SK-N-MC (cell line): ENCODE data around the gene RNU1-4.
"Not testable (repeated sequence)": the region's sequence is repeated elsewhere in the genome, so short reads cannot be mapped to it uniquely, and the experiment has no call there.

Experiments
- EZH2 ChIP-seq: fragments of 200-600 bp; sonication (generic); IDR thresholded peaks from one replicate; pipeline ENCODE4 v1.6.1; 2017; ENCODE audit warnings: antibody characterized with exemption
- FOXP2 ChIP-seq: optimal IDR thresholded peaks from 2 replicates; pipeline ENCODE3; 2011; ENCODE audit warnings: mild to moderate bottlenecking, moderate library complexity; ENCODE audit not compliant: insufficient read depth; ENCODE audit errors: extremely low read length, control extremely low read depth
- POLR2AphosphoS5 ChIP-seq: IDR thresholded peaks from 2 replicates; pipeline ENCODE4 v1.6.1; 2012; ENCODE audit warnings: mild to moderate bottlenecking, low read depth, low read length, borderline replicate concordance

DNA sequence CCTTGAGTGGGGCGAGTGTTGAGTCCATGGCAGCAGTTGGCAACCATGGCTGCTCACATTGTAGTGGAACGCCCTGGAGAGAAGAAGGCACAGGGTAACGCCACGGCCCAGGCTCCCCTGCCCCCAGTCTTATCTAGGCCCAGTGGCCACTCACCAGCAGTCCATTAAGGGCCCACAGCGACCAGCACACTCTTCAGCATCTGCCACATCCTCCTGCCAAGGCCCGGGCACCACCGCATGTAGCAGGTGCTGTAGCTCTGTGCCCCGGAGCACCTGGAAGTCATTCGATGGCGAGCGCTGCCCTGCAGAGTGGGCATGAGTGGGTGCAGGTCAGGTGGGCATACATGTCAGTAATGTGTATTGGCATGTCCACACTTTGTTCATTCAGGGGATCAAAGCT is 20.5 kb downstream of the RNU1-4 start:
- not testable (repeated sequence) for TF ChIP-seq POLR2AphosphoS5, EZH2, FOXP2
